ENCODE results near the gene NECAP2.
"Not testable (repeated sequence)": the region's sequence is repeated elsewhere in the genome, so short reads cannot be mapped to it uniquely, and the experiment has no call there.

NECAP2 gene

DNA sequence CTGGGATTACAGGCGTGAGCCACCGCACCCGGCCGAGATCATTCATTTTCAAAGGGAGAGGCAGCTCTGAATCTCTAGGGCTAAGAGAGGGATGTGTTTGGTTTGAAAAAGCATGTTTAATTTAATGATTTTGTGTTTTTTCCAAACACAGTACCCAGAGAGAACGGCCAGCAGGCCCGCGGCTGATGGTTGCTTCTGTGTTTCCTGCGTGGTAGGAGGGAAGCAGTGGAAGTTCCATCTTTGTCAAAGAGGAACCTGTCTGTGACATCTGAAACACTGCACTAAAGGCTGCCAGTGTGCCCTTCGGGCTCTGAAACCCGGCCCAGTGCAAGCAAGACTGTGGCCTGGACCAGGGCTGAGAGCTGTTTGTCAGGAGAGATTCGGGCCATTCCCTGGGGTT, 59.9 kb downstream of the NECAP2 start:
- DNase-seq, result not testable (repeated sequence)

DNA sequence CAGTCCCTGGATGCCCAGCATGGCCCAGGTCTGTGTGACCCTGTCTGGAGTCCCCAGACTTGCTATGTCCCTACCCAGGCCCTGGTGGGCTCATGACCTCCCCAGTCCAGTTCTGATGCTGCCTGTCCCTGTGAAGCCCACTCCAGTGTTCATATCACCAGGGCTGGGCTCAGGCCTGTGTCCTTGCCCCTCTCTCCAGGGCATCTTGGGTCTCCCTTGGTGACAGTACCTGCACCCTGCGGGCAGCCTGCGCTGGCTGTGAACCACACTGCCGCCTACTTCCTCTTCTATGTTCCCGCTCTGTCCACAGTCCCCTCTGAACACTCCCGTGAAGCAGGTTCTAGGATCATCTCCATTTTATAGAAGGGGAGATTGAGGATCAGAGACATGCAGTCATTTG, 60.5 kb downstream of the NECAP2 start:
- not testable (repeated sequence) for DNase-seq

DNA sequence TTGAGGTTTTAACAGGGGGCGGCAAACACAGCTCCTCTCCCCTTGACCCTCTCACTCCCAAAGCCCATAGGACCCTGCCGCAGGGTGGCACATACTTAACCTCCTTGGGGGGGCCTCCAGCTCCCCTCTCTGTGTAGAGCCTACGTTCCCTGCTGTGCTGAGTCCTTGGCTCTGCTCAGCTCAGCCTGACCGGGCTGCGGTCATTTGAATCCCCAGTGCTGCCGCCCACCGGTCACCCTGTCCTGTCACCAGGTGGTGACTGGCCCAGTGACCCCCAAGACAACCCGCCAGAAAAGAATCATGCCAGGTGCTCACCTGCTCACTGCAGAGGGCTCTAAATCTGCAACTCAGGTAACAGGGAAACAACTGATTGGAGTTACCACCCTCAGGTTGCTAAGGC, 60.9 kb downstream of the NECAP2 start:
- not testable (repeated sequence) for DNase-seq

DNA sequence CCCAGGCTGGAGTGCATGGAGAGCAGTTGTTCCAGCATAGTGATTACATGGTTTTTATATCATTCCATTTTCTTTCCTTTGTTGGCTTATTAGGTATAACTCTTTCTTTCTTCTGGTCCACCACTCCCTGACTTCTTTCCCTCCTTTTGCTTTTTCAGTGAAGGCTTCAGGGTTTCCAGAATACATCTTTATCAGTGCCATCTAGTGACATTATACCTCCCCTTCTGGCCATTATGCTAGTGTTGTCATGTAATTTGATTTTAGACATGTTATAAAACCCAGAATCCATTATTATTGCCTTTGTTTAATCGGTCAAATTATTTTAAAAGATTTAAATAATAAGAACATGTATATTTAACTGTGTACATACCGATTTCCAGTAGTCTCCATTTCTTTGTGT, 63.0 kb downstream of the NECAP2 start:
- DNase-seq, result no peak

DNA sequence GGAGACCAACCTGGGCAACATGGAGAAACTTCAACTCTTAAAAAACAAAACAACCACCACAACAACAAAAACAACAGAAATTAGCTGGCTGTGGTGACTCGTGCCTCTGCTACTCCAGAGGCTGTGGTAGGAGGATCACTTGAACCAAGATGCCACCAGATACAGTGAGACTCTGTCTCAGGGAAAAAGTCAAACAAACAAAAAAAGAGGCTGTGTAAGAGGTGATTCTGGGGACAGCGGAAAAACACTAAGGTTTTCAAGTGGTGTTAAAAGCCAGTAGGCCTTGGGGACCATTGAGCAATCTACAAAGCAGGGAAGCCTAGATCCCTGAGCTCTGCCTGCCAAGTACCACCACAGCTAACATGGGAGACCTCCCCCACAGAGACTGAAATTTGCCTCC, 65.3 kb downstream of the NECAP2 start:
- not testable (repeated sequence) for DNase-seq

DNA sequence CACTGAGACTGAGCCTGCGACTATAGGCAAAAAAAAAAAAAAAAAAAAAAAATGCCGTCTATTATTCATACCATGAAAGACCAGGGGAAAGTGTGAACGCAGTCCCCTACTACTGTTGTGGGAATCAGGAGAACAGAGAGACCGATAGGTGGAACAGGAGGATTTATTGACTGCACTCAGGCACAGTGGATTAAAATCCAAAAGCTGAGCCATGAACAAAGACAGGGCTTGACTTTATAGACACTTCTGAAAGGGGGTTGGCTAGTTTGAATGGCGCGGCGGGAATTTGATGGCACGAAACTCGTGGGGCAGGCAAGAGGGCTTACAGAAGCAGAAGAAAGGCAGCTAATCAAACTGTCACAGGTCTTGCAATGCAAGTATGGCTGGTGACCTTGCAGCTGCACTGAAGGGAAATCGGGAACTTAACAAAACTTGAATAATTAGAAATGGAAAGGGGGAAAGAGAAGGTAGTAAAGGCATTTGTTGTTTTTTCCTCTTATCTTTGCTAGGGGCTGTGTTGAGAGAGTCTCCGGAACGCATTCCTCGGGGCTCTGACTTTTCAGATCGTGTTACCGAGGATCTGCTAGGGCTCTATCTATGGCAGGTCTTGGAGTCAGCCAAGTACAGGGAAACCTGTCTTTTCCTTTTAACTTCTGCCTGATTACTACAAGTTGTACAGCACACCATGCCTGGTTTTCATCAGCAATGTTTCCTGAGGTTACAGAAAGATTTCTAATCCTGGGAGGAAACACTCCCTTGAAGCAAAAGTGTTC, 66.0 kb downstream of the NECAP2 start:
- not testable (repeated sequence) for DNase-seq

DNA sequence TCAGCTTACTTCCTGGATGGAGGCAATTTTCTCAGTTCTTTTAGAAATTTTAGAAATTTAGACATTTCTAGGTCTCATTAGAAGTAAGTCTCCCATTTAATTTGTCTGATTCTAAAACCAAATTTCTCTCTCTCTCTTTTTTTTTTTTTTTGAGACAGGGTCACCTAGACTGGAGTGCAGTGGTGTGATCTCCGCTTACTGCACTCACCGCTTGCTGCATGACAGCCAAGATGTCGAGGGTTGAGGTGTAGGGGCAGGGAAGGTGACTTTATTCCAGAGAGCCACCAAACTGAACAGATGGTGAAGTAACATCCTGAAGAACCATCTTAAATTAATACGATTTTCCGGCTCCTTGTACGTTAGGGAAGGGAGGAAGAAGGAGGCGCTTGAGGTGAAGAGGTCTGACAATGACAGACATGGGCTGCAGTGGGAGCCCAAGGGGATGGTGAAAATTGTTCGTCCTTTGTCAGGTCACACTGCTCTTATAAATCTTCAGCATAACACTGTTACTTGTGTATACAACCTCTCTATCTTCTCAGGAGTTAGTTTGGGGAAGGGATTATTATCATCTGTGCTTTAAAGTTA, 68.4 kb downstream of the NECAP2 start:
- DNase-seq, result not testable (repeated sequence)
